GM10847 (cell line): ENCODE data around the gene STX18.

ENCODE experiments used
- POLR2A ChIP-seq: IDR thresholded peaks from 2 replicates; pipeline ENCODE4 v1.6.1; 2011; ENCODE audit not compliant: insufficient read length; ENCODE audit errors: extremely low read depth

STX18 gene

GRCh38 chr4:4422856-4423499 lies 118.9 kb downstream of the STX18 start:
- TF ChIP-seq POLR2A, result no peak

DNA sequence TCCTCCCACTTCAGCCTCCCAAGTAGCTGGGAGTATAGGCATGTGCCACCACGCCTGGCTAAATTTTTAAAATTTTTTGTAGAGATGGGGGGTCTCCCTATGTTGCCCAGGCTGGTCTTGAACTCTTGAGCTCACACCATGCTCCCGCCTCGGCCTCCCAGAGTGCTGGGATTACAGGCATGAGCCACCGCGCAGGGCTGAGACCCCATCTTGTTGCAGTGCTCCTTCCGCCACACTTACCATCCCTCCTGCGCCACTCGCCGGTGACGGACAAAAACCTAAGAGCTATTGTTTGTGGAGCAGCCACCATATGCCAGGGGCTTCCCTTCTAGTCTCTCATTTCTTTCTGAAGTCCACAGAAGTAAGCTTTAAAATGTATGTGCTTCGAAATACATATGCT lies 120.5 kb downstream of the STX18 start:
- no peak for TF ChIP-seq POLR2A

GRCh38 chr4:4420421-4420820 lies 121.4 kb downstream of the STX18 start:
- TF ChIP-seq POLR2A, result no peak

DNA sequence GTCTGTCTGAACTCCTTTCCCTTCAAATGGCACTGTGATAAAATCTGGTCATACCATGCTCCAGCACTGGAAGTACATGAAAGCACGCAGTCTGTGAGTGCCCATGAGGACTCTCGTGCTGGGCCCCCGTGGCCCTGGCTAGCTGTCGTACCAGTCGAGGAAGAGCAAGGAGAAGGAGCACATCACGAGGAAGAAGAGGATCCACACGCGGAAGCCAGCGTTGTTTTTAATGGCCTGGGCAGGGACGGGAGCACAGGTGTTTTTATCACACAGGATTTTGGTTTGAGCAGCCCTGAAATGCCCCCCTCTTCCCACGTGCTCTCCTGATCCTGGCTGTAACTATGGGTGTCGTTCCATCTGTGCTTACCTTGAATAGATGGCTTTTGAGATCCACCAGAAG lies 122.0 kb downstream of the STX18 start:
- no peak for TF ChIP-seq POLR2A

DNA sequence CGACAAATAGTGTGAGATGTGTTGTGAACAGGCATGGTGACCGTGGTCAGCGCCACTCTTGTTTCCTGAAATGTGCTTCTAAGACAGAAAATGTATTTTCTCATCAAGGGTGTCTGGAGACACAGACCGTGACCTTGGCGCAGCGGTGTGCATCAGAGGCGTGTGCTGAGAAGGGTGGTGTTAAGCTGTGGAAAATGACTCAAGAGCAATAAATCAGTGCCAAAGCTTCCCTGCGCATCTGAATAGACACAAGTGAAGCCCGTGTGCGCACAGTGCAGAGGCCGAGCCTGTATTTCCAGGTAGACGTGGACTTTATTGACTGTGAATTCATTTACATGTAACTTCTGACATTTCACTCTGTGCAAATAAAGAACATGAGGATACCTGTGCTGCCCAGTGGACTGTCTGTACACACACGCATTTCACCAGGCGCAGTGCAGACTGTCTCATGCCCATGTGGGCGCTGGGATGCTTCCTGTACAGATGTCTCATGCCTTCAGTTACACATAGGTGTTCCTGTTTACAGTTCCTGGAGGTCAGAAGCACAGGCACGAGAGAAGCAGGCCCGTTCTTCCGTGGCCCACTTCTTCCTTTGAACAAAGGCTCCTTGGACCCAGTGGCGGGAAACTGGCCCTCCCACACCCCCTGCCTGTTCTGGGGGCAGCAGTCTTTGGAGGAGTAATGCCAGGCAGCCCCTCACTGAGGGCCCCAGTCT lies 123.0 kb downstream of the STX18 start:
- no peak for TF ChIP-seq POLR2A

- TF ChIP-seq POLR2A, result no peak
These were observed 124.0 kb downstream of the STX18 start for GRCh38 chr4:4417886-4418285.

DNA sequence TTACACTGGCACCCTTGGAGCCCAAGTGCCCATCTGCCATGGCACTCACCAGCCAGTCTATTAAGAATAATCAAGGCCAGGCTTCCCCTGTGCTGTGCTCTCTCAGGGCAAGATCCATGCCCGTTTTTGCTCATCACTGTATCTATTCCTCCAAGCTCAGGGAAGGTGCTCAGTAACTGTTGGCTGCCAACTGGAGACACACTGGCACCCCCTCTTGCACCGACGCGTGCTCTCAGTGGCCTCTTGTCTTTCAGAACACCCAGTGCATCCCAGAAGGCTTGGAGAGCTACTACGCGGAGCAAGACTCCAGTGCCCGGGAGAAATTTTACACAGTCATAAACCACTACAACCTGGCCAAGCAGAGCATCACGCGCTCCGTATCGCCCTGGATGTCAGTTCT lies 124.9 kb downstream of the STX18 start:
- TF ChIP-seq POLR2A, result no peak

DNA sequence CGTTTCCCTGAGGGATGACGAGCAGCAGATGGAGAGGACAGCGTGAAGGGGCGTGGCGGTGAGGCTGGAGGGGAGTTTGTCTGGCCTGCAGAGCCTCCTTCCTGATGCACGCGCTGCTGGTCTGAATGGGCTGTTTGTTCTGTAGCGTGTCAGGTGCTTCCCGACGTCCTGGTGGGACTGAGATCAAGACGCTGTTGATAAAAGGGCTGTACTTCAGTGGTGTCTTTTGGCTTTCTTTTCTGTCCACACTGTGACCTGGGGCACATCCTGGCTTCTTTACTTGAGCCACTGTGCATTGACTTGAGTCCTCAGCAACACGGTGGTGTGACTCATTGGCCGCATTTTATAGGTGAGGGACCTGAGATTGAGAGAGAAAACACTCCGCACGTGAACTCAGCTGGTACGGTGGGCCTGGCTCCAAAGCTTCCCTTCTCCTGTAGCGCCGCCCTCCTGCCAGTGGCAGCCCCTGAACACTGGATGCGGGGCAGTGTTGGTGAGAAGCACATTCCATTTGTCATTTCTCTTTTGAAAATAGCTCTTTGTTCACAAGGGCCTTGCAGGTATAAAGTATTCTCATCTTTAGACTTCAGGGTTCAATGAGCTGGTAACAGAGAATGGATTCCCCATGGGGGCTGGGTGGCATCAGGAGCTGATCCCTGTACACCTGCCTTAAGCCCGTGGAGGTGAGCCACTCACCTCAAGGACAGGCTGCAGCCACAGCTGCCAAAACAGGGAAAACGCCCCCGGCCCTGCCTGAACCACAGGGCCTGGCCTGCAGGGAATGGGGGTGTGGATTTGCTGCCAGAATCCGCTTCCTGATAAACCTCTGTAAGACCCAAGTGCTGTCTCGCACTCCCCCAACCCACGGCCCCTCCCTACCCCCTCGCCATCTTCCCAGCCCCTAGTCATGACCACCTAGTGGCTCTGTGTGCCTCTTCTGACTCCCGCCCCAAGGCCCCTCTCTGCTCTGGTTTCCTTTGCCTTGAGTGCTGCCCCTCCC lies 125.7 kb downstream of the STX18 start:
- no peak for TF ChIP-seq POLR2A

GRCh38 chr4:4415107-4415805 lies 126.6 kb downstream of the STX18 start:
- no peak for TF ChIP-seq POLR2A

DNA sequence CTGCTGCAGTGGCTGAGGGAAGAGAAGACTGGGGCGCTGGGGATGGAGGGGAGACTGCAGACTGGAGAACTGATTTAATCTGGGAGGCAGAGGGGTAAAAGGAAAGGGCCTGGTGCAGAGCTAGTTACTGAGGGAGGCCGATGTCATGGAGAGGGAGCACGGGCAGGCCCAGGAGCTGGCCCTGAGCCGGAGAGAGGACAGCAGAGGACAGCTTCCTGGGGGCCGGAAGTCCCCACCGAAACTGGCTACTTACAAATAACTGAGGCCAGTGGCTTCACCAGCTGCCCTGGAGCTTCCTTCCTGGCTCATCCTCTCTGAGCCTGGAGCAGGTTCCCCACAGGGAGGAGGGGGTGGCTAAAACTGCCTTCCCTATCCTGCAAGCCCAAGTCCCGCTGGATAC lies 128.0 kb downstream of the STX18 start:
- no peak for TF ChIP-seq POLR2A

GRCh38 chr4:4413373-4413725 lies 128.5 kb downstream of the STX18 start:
- no peak for TF ChIP-seq POLR2A

DNA sequence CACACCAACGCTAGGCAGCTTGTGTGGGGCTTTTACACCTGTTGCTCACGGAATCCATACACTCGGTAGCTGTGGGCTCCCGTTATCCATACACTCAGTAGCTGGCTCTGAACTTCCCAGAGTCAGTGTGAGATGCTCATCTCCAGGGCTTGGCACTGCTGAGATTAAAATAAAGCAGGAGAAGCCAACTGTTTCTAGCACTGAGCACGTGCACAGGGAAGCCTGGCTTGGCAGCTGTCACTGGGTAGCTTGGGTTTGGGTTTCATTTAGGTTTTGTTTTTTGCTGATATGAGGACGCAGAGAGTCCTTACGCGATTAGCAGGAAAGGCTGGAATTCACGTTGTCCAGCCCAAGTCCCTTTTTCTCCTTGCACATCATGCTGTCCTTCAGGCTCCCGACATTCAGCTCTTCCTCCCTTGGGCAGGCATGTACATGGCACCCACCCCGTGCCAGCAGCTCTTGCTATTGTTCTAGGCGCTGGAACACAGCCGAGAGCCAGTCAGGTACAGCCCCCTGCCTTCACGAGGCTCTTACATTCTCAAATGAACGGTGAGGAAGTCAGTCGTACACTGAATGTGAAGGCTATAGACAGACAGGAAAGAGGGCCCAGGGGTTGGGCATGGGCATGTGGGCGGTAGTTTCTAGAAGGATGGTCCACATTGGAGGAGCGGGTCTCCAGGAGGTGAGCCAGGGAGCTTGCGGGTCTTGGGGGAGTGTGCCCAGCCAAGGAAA lies 129.0 kb downstream of the STX18 start:
- no peak for TF ChIP-seq POLR2A

GRCh38 chr4:4411906-4412305 lies 129.9 kb downstream of the STX18 start:
- TF ChIP-seq POLR2A, result no peak

GRCh38 chr4:4410271-4410670 lies 131.6 kb downstream of the STX18 start:
- no peak for TF ChIP-seq POLR2A
